Lower leg skin (tissue), 4 donors: ENCODE results near the gene NPR2. TPM values are rescaled to one million over a fixed set of nuclear protein-coding genes. Genes with fewer than 3 reads are reported as not detected.

Experiments used
- DNase-seq, 2 donors: peaks; one replicate each; pipeline ENCODE4 v3.0.0-alpha.2; 2019; ENCODE audit warnings: low spot score in 2 of 2
- H3K4me3 ChIP-seq: fragments of 200-600 bp; sonication (generic); 2 replicates; pipeline ENCODE4 v1.5.1; 2017; ENCODE audit warnings: mild to moderate bottlenecking, low read depth; ENCODE audit not compliant: poor library complexity, severe bottlenecking
- CTCF ChIP-seq, 3 donors: fragments of 450-650 bp; IDR thresholded peaks; one replicate each; pipeline ENCODE4 v1.5.1; 2016; ENCODE audit warnings: antibody characterized with exemption in 3 of 3, mild to moderate bottlenecking in 3 of 3, moderate library complexity in 2 of 3
- POLR2A ChIP-seq, 2 donors: fragments of 450-650 bp; IDR thresholded peaks; one replicate each; pipeline ENCODE4 v1.6.1; 2016 to 2017; ENCODE audit warnings: antibody characterized with exemption in 2 of 2, mild to moderate bottlenecking in 1 of 2, moderate library complexity in 1 of 2
- WGBS, 2 donors: methylation state at CpG; one replicate each; pipeline ENCODE4 v1.1.5; 2018; 5-methylcytosine and 5-hydroxymethylcytosine counted together
- intact Hi-C: fragments of 100-400 bp; cut with DNase I; formaldehyde crosslinking; loops from one replicate; pipeline ENCODE4 v1.15.0; 2023; ENCODE audit warnings: low total_unique reads
- total RNA-seq, 4 donors: library from RNA; depleted of rRNA; stranded (reverse); fragments of >200 nt; gene quantifications; one replicate each; pipeline ENCODE4 v1.1.0, GENCODE V29; 2016

NPR2 gene
- total RNA-seq, 4 donors from 2014 or later = 12.2 to 20.4 (median 18.8) TPM

GRCh38 chr9:35766997-35767396 is 24.4 kb upstream of the NPR2 start:
- no peak for DNase-seq
- TF ChIP-seq CTCF (IDR thresholded peaks at IDR 0.05) (no peak), POLR2A (IDR thresholded peaks at IDR 0.05) (no peak)
- intact Hi-C loops = no loop called here
- 79 to 89% methylated on average over 2 of the region's 2 CpGs for WGBS, 2 donors
- no peak overlapping the region for H3K4me3 ChIP-seq

- DNase-seq = no peak
- H3K4me3 ChIP-seq = no peak overlapping the region
- intact Hi-C loops = no loop called here
- TF ChIP-seq CTCF (IDR thresholded peaks at IDR 0.05) = no peak
- TF ChIP-seq POLR2A (IDR thresholded peaks at IDR 0.05) = no peak
- WGBS, 2 donors = 84% methylated on average over 1 of the region's 1 CpG
Observed at GRCh38 chr9:35767458-35767857, 23.9 kb upstream of the NPR2 start.

- TF ChIP-seq CTCF (IDR thresholded peaks at IDR 0.05) (no peak), POLR2A (IDR thresholded peaks at IDR 0.05) (no peak)
- H3K4me3 ChIP-seq = no peak overlapping the region
- 91 to 94% methylated on average over 1 of the region's 1 CpG for WGBS, 2 donors
- intact Hi-C loops = no loop called here
- no peak for DNase-seq
Observed at GRCh38 chr9:35769763-35770162, 21.6 kb upstream of the NPR2 start.

GRCh38 chr9:35771075-35771433 is 20.3 kb upstream of the NPR2 start:
- no peak for DNase-seq
- no peak overlapping the region for H3K4me3 ChIP-seq
- intact Hi-C loops = no loop called here
- TF ChIP-seq CTCF (IDR thresholded peaks at IDR 0.05) = no peak
- 12 to 14% methylated on average over 4 of the region's 4 CpGs for WGBS, 2 donors

GRCh38 chr9:35771534-35771933 is 19.9 kb upstream of the NPR2 start:
- TF ChIP-seq POLR2A (IDR thresholded peaks at IDR 0.05) (no peak), CTCF (IDR thresholded peaks at IDR 0.05) (no peak)
- DNase-seq = no peak
- intact Hi-C loops = no loop called here
- WGBS, 2 donors = 31% methylated on average over 1 of the region's 1 CpG
- H3K4me3 ChIP-seq = no peak overlapping the region

- DNase-seq = no peak
- no peak overlapping the region for H3K4me3 ChIP-seq
- WGBS, 2 donors = 65 to 70% methylated on average over 3 of the region's 3 CpGs
- intact Hi-C loops = no loop called here
- TF ChIP-seq POLR2A (IDR thresholded peaks at IDR 0.05) (no peak), CTCF (IDR thresholded peaks at IDR 0.05) (no peak)
Observed at GRCh38 chr9:35771943-35772342, 19.4 kb upstream of the NPR2 start.
